NK-92 treated with Interleukin-12 subunit alpha and Interleukin-12 subunit beta, amount 100 ng/mL, for 24 hours (cell line): ENCODE measurements around the gene HOXC11.

Source experiments
- DNase-seq: peaks from one replicate; lab custom pipeline; 2025; lab: John Stamatoyannopoulos, UW

The HOXC11 gene

GRCh38 chr12:53958128-53958527 is 14.8 kb upstream of the HOXC11 start:
- DNase-seq, result no peak

GRCh38 chr12:53959314-53959713 is 13.6 kb upstream of the HOXC11 start:
- DNase-seq, result no peak

- DNase-seq, result no peak
Observed at GRCh38 chr12:53960187-53961024, 12.5 kb upstream of the HOXC11 start.

- DNase-seq, result no peak
Observed at GRCh38 chr12:53961025-53961761, 11.7 kb upstream of the HOXC11 start.

- no peak for DNase-seq
Observed at GRCh38 chr12:53963005-53963404, 9.9 kb upstream of the HOXC11 start.

GRCh38 chr12:53963434-53964314 is 9.3 kb upstream of the HOXC11 start:
- DNase-seq, result no peak

GRCh38 chr12:53964315-53964713 is 8.6 kb upstream of the HOXC11 start:
- no peak for DNase-seq

- DNase-seq, result no peak
Observed at GRCh38 chr12:53965281-53966084, 7.4 kb upstream of the HOXC11 start.

GRCh38 chr12:53966085-53966384 is 6.9 kb upstream of the HOXC11 start:
- DNase-seq, result no peak

- no peak for DNase-seq
Observed at GRCh38 chr12:53966385-53967133, 6.4 kb upstream of the HOXC11 start.

GRCh38 chr12:53967421-53967925 is 5.5 kb upstream of the HOXC11 start:
- DNase-seq, result no peak

- no peak for DNase-seq
Observed at GRCh38 chr12:53968214-53969127, 4.5 kb upstream of the HOXC11 start.

- no peak for DNase-seq
Observed at GRCh38 chr12:53969588-53970259, 3.2 kb upstream of the HOXC11 start.

- no peak for DNase-seq
Observed at GRCh38 chr12:53970451-53970850, 2.5 kb upstream of the HOXC11 start.

GRCh38 chr12:53971129-53971528 is 1.8 kb upstream of the HOXC11 start:
- DNase-seq, result no peak

- DNase-seq, result no peak
Observed at GRCh38 chr12:53971686-53972085, 1.2 kb upstream of the HOXC11 start.

GRCh38 chr12:53972152-53972702 is 699 bp upstream of the HOXC11 start:
- no peak for DNase-seq

- no peak for DNase-seq
Observed at GRCh38 chr12:53973236-53974042, 513 bp downstream of the HOXC11 start.
